Vagina (tissue), 2 donors: ENCODE results near the gene FAM83B. TPM values are rescaled to one million over a fixed set of nuclear protein-coding genes. Genes with fewer than 3 reads are reported as not detected.

Source experiments
- DNase-seq, 2 donors: peaks; one replicate each; pipeline ENCODE4 v3.0.0-alpha.2; 2017; ENCODE audit errors: extremely low spot score in 2 of 2
- H3K27ac ChIP-seq: fragments of 200-600 bp; sonication (generic); one replicate; pipeline ENCODE4 v1.5.1; 2019
- H3K27me3 ChIP-seq: fragments of 200-600 bp; sonication (generic); one replicate; pipeline ENCODE4 v1.5.1; 2019
- H3K36me3 ChIP-seq, 2 donors: fragments of 200-600 bp; sonication (generic); one replicate each; pipeline ENCODE4 v1.5.1; 2017 to 2019
- H3K4me1 ChIP-seq: fragments of 200-600 bp; sonication (generic); one replicate; pipeline ENCODE4 v1.5.1; 2019
- H3K4me3 ChIP-seq, 2 donors: fragments of 200-600 bp; sonication (generic); 1 replicate in 1 of 2; 2 replicates in 1 of 2; pipeline ENCODE4 v1.5.1; 2016 to 2019
- H3K9me3 ChIP-seq: fragments of 200-600 bp; sonication (generic); one replicate; pipeline ENCODE4 v1.5.1; 2019
- POLR2A ChIP-seq, 2 donors: fragments of 450-650 bp; IDR thresholded peaks; one replicate each; pipeline ENCODE4 v1.6.1; 2017; ENCODE audit warnings: antibody characterized with exemption in 2 of 2, mild to moderate bottlenecking in 2 of 2, moderate library complexity in 2 of 2
- POLR2AphosphoS5 ChIP-seq, 2 donors: sonication (generic); formaldehyde crosslinking; IDR thresholded peaks; one replicate each; pipeline ENCODE4 v1.9.0; 2017; ENCODE audit warnings: antibody characterized with exemption in 2 of 2, mild to moderate bottlenecking in 2 of 2, low read depth in 1 of 2; ENCODE audit not compliant: insufficient read depth in 1 of 2
- intact Hi-C: fragments of 100-400 bp; cut with DNase I; formaldehyde crosslinking; loops from one replicate; pipeline ENCODE4 v1.15.1; 2023
- total RNA-seq: library from RNA; depleted of rRNA; stranded (reverse); fragments of >200 nt; gene quantifications from one replicate; pipeline ENCODE4 v1.2.3, GENCODE V29; 2016
- TF ChIP-seq, protein P1 (sequence below), 3 experiments: fragments of 450-650 bp in 2 of 3; fragments of 200-600 bp in 1 of 3; sonication (generic) in 1 of 3; IDR thresholded peaks; one replicate each; pipeline ENCODE4 v1.5.1; 2017 to 2019; ENCODE audit warnings: antibody characterized with exemption in 3 of 3, mild to moderate bottlenecking in 2 of 3, moderate library complexity in 2 of 3

Gene FAM83B
- total RNA-seq, 1 donor from 2014 or later = 35.8 TPM

DNA sequence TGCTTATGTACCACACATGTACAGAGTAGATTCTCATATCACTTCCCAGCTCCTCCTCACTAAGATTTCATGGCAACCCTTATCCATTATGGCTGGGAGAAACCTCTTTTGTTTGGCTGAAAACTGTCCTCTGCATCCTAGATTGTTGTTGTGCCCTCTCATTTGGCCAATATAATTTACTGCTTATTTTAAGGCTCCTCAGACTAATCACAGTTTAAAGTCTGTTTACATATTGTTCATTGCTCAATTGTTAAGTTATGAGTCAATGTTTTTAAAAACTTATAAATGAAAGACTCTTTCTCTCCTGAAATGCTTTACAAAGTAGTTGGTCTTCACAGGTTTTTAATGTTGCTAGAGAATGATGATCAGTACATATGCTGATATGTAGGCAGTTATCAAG lies 57.3 kb downstream of the FAM83B start:
- Histone ChIP-seq H3K27ac (no peak overlapping the region), H3K27me3 (no peaks in the 10 kb centered on the region), H3K36me3 (no peaks in the 10 kb centered on the region), H3K9me3 (no peaks in the 10 kb centered on the region), H3K4me1 (no peaks in the 10 kb centered on the region), H3K4me3 (no peak overlapping the region)
- intact Hi-C loops = no loop called here
- no peak for DNase-seq
- TF ChIP-seq, protein P1, sequence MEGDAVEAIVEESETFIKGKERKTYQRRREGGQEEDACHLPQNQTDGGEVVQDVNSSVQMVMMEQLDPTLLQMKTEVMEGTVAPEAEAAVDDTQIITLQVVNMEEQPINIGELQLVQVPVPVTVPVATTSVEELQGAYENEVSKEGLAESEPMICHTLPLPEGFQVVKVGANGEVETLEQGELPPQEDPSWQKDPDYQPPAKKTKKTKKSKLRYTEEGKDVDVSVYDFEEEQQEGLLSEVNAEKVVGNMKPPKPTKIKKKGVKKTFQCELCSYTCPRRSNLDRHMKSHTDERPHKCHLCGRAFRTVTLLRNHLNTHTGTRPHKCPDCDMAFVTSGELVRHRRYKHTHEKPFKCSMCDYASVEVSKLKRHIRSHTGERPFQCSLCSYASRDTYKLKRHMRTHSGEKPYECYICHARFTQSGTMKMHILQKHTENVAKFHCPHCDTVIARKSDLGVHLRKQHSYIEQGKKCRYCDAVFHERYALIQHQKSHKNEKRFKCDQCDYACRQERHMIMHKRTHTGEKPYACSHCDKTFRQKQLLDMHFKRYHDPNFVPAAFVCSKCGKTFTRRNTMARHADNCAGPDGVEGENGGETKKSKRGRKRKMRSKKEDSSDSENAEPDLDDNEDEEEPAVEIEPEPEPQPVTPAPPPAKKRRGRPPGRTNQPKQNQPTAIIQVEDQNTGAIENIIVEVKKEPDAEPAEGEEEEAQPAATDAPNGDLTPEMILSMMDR (IDR thresholded peaks at IDR 0.05) = no peak
- no peak for TF ChIP-seq POLR2AphosphoS5 (IDR thresholded peaks at IDR 0.05; ENCODE audit: insufficient read depth in 1 of 2, low read depth in 1 of 2)
- TF ChIP-seq POLR2A (IDR thresholded peaks at IDR 0.05) = no peak

DNA sequence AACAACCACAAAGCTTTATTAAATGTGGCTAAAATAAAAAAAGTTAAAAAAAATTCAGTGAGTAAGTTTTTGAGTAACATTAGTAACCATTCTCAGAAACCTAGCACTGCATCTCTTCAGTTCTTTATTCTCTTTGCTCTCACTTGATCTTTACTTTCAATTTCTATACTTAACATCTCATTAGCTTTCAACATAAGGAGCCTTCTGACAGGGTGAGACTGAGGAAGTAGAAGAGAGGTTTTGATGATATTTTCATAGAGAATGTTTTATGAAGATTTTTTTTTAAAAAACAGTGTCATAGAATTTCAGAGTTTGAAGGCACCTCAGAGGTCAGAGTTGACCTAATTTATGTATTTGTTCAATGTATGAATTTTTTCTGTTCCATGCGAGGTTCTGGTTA lies 60.8 kb downstream of the FAM83B start:
- no peak overlapping the region for H3K4me3 ChIP-seq
- no peak for DNase-seq
- H3K36me3 ChIP-seq = no peaks in the 10 kb centered on the region
- no peaks in the 10 kb centered on the region for H3K9me3 ChIP-seq
- H3K4me1 ChIP-seq = no peaks in the 10 kb centered on the region
- no peaks in the 10 kb centered on the region for H3K27me3 ChIP-seq
- TF ChIP-seq POLR2A (IDR thresholded peaks at IDR 0.05) (no peak), POLR2AphosphoS5 (IDR thresholded peaks at IDR 0.05; ENCODE audit: insufficient read depth in 1 of 2, low read depth in 1 of 2) (no peak)
- TF ChIP-seq, protein P1 (IDR thresholded peaks at IDR 0.05) = no peak
- intact Hi-C loops = no loop called here
- H3K27ac ChIP-seq = no peak overlapping the region

DNA sequence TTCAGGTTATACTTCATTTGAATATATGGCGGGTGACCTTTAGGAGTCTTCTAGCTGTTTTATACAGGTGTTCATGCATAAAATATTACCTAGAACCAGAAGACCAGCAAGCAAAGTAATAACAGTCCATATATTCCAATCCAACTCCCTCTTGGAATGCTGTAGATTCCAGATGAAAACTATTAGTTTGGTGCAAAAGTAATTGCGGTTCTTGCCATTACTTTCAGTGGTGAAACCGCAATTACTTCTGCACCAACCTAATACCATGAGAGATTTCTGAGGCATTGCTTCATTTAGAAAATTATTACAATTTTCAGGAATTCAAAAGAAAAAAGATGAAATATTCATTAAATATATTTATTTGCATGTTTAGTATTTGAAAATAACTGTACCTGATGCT lies 62.6 kb downstream of the FAM83B start:
- Histone ChIP-seq H3K27me3 (no peaks in the 10 kb centered on the region), H3K4me3 (no peak overlapping the region), H3K36me3 (no peaks in the 10 kb centered on the region), H3K9me3 (no peaks in the 10 kb centered on the region), H3K4me1 (no peaks in the 10 kb centered on the region), H3K27ac (no peak overlapping the region)
- TF ChIP-seq, protein P1 (IDR thresholded peaks at IDR 0.05) = no peak
- no peak for TF ChIP-seq POLR2A (IDR thresholded peaks at IDR 0.05)
- TF ChIP-seq POLR2AphosphoS5 (IDR thresholded peaks at IDR 0.05; ENCODE audit: insufficient read depth in 1 of 2, low read depth in 1 of 2) = no peak
- intact Hi-C loops = no loop called here
- no peak for DNase-seq

DNA sequence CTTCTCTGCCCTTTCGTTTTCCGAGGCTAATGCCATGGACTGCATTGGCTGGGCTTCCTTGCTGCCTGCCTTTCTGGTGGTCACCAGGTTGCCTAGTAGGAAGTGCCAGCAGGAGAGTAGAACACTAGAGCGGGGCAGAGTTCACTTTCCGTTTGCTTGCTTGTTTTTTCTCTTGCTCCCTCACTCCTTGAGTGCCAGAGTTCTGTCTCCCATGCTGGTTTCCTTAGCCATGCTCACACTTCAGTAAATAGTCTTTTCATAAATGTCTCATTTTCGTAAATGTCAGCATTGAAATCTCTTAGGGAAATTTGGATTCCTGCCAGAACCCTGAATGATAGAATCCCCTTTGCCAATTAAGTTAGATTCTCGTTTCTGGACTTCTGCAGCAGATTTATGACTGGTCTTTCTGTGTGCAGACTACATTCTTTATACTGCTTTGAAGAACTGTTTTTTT lies 63.9 kb downstream of the FAM83B start:
- Histone ChIP-seq H3K4me1 (no peaks in the 10 kb centered on the region), H3K9me3 (no peaks in the 10 kb centered on the region), H3K27me3 (no peaks in the 10 kb centered on the region), H3K36me3 (no peaks in the 10 kb centered on the region), H3K27ac (no peak overlapping the region), H3K4me3 (no peak overlapping the region)
- TF ChIP-seq POLR2A (IDR thresholded peaks at IDR 0.05) = no peak
- TF ChIP-seq, protein P1 (IDR thresholded peaks at IDR 0.05) = no peak
- no peak for DNase-seq
- intact Hi-C loops = no loop called here

GRCh38 chr6:54910921-54911320 lies 64.3 kb downstream of the FAM83B start:
- Histone ChIP-seq H3K27me3 (no peaks in the 10 kb centered on the region), H3K4me1 (no peaks in the 10 kb centered on the region), H3K9me3 (no peaks in the 10 kb centered on the region), H3K36me3 (no peaks in the 10 kb centered on the region), H3K4me3 (no peak overlapping the region), H3K27ac (no peak overlapping the region)
- TF ChIP-seq POLR2A (IDR thresholded peaks at IDR 0.05) (no peak), POLR2AphosphoS5 (IDR thresholded peaks at IDR 0.05; ENCODE audit: insufficient read depth in 1 of 2, low read depth in 1 of 2) (no peak)
- TF ChIP-seq, protein P1 (IDR thresholded peaks at IDR 0.05) = no peak
- intact Hi-C loops = no loop called here
- DNase-seq = no peak
